ENCODE results near the gene SRSF5.

Gene SRSF5

DNA sequence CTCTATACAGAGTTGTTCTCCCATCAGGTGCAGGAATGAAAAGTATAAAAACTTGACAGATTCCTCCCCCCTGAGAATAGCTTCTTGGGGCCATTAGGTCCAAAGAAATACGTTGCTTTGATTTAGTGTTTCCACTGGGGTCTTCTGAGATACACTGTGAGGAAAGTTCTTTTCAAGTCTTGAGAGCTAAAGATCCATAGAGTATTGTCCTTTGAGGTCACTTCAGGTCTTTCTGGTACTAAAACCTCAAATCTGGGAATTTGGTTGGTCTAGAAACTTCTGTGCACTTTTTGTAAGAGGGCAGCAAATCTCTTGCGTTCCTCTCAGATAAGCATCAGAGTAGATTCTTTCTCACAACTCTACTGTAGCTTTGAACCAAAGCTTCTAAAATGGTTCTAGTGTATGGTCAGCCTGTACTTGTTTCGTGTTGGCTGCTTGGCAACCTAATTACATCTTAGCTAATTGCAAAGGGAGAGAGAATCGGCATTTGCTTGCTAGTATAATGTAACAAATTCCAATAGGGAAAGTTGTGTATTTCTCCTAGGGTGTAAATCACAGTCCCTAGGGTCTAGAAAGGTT, 10.0 kb downstream of the SRSF5 start:
- TF ChIP-seq, protein P1, sequence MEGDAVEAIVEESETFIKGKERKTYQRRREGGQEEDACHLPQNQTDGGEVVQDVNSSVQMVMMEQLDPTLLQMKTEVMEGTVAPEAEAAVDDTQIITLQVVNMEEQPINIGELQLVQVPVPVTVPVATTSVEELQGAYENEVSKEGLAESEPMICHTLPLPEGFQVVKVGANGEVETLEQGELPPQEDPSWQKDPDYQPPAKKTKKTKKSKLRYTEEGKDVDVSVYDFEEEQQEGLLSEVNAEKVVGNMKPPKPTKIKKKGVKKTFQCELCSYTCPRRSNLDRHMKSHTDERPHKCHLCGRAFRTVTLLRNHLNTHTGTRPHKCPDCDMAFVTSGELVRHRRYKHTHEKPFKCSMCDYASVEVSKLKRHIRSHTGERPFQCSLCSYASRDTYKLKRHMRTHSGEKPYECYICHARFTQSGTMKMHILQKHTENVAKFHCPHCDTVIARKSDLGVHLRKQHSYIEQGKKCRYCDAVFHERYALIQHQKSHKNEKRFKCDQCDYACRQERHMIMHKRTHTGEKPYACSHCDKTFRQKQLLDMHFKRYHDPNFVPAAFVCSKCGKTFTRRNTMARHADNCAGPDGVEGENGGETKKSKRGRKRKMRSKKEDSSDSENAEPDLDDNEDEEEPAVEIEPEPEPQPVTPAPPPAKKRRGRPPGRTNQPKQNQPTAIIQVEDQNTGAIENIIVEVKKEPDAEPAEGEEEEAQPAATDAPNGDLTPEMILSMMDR (conservative IDR thresholded peaks at IDR 0.05; ENCODE audit: control insufficient read depth, insufficient read depth, low read depth, low read length), result no peak
- no peak for DNase-seq (ENCODE audit: low read depth)
- no peak overlapping the region for H3K4me3 ChIP-seq (ENCODE audit: control insufficient read depth, low read depth, low read length)

DNA sequence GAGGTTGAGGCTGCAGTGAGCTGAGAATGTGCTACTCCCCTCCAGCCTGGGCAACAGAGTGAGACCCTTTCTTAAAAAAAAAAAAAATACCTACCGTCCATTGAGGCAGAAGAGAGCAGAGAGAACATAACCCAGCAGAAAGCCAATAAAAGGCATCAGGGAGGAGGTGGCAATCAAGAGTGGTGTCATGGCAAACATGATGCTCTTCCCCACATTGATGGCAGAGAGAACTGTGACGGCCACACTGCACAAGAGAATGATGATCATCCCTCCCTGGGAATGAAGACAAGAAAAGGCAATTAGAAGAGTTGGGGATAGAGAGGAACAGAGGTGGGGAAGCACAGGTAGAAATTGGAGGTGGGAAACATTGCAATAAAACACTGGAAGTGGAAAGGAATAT, 12.1 kb downstream of the SRSF5 start:
- DNase-seq (ENCODE audit: low read depth), result no peak
- no peak overlapping the region for H3K4me3 ChIP-seq (ENCODE audit: control insufficient read depth, low read depth, low read length)
- TF ChIP-seq, protein P1 (conservative IDR thresholded peaks at IDR 0.05; ENCODE audit: control insufficient read depth, insufficient read depth, low read depth, low read length), result no peak

DNA sequence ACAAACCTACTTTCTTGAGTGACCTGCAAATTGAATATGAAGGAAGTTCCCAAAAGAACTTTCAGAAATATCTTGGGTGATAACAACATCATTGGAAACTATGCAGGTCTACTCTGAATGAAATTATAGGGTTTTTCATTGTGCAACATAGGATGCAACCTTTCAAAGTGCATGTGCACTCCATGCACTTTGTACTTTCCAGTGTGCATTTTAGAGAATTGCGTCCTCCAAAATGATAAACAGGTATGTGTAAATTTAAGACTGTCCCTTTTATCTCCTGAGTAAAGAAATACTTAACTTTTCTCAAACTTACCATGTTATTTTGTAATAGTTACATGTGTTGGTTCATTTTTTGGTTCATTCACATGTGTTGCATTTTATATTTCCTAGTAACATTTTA, 13.2 kb downstream of the SRSF5 start:
- DNase-seq (ENCODE audit: low read depth), result no peak

DNA sequence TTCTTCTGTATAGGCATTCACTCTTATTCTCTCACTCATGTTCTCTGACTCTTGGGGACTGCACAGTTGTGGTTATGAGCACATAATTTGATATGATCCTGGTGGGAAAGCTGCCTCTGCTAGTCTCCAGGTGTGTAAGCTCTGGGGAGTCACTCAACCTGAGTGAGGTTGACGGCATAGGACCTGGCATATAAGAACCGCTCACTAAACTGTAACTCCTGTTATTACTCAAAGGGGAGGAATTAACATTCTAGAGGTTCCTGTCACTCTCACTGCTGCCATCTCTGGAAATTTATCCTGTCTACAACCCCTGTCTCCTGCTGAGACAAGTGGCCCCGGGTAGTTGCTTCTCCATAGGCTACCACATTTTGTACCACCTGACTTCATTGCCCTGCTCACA, 14.0 kb downstream of the SRSF5 start:
- no peak overlapping the region for H3K4me3 ChIP-seq (ENCODE audit: control insufficient read depth, low read depth, low read length)
- TF ChIP-seq, protein P1 (conservative IDR thresholded peaks at IDR 0.05; ENCODE audit: control insufficient read depth, insufficient read depth, low read depth, low read length), result no peak
- DNase-seq (ENCODE audit: low read depth), result no peak

More for the DNA sequence above, 13.2 kb downstream of the SRSF5 start:
- TF ChIP-seq, protein P1 (conservative IDR thresholded peaks at IDR 0.05; ENCODE audit: control insufficient read depth, insufficient read depth, low read depth, low read length), result no peak
- no peak overlapping the region for H3K4me3 ChIP-seq (ENCODE audit: control insufficient read depth, low read depth, low read length)

DNA sequence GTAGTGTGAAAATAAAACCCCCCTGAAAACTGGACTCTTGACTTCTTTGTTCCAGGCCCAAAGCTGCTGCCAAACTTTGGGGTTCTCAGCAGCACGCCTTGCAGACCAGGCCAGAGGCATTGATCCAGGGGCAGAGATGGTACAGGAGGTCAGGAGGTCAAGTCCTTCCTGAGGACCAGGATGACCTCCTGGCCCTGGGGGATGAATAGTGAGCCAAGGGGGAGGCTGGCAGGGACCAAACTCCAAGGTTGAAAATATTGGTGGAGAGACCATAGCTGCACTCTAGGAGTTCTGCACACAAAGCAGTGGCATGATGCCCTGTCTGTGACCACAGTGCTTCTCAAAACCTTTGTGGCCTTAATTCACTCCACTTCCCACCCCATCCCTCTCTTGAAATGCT, 18.0 kb downstream of the SRSF5 start:
- no peak overlapping the region for H3K4me3 ChIP-seq (ENCODE audit: control insufficient read depth, low read depth, low read length)
- no peak for DNase-seq (ENCODE audit: low read depth)
- TF ChIP-seq, protein P1 (conservative IDR thresholded peaks at IDR 0.05; ENCODE audit: control insufficient read depth, insufficient read depth, low read depth, low read length), result no peak

DNA sequence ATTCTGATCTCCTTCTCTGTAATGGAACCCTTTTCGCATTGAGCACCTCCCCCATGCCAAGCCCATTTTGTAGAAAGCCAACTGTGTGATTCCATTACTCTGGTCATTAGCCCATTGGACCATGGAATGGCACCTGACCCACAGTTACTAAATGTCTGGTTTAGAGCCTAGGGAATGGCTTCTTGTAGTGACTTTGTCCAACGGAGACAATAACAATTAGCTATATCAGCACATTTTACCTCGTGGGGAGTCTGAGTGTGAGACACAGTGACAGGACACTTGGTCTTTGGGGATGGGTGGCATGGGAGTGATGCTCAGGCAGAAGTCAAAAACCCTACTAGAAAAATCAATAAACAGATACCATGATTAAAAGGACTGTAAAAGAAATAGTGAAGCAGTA, 19.7 kb downstream of the SRSF5 start:
- TF ChIP-seq, protein P1 (conservative IDR thresholded peaks at IDR 0.05; ENCODE audit: control insufficient read depth, insufficient read depth, low read depth, low read length), result no peak

More for the DNA sequence above, 19.7 kb downstream of the SRSF5 start:
- no peak overlapping the region for H3K4me3 ChIP-seq (ENCODE audit: control insufficient read depth, low read depth, low read length)
- no peak for DNase-seq (ENCODE audit: low read depth)
